IMR-90 (cell line): ENCODE measurements around the gene ARMC8. TPM values are rescaled to one million over a fixed set of nuclear protein-coding genes. Genes with fewer than 3 reads are reported as not detected.

Experiments used
- ATAC-seq: fragments of 200-7000 bp; cut with Tn5 transposase; 2 replicates; pipeline ENCODE4 v1.9.1; 2020; ENCODE audit warnings: low read depth, mild to moderate bottlenecking, moderate library complexity
- BruUV-seq: library from RNA; stranded (reverse); fragments of 400-500 nt; replicated peaks from 2 replicates; lab custom pipeline; 2021; lab: Mats Ljungman, UMichigan
- CTCF ChIA-PET: fragments of 300-600 bp; formaldehyde crosslinking; extraction: SDS; loops from one replicate; lab custom pipeline; 2021; ENCODE audit warnings: antibody characterized with exemption; lab: Yijun Ruan, JAX
- POLR2A ChIA-PET: fragments of 300-600 bp; sonication (Branson Sonifier 250); formaldehyde crosslinking; loops from one replicate; lab custom pipeline; 2022; ENCODE audit warnings: antibody characterized with exemption; ENCODE audit not compliant: unreplicated experiment; lab: Charles Lee
- DNase-seq: peaks from one replicate; pipeline ENCODE4 v3.0.0; 2013
- H2AFZ ChIP-seq: replicated peaks from 2 replicates; pipeline ENCODE3; 2013; ENCODE audit warnings: low read length, mild to moderate bottlenecking; ENCODE audit not compliant: poor library complexity
- H2AK5ac ChIP-seq: 2 replicates; pipeline ENCODE4 v1.6.1; 2013; ENCODE audit warnings: low read depth, low read length, inconsistent platforms
- H2AK9ac ChIP-seq: replicated peaks from 2 replicates; pipeline ENCODE3; 2013; ENCODE audit warnings: mild to moderate bottlenecking, low read depth, low read length, moderate library complexity; ENCODE audit not compliant: poor library complexity
- H2BK120ac ChIP-seq: 2 replicates; pipeline ENCODE4 v1.6.1; 2013; ENCODE audit warnings: low read depth, low read length, inconsistent platforms
- H2BK15ac ChIP-seq: 3 replicates; pipeline ENCODE4 v1.6.1; 2013; ENCODE audit warnings: low read depth, low read length, inconsistent platforms
- H2BK20ac ChIP-seq: 2 replicates; pipeline ENCODE4 v1.6.1; 2013; ENCODE audit warnings: low read depth, mild to moderate bottlenecking, inconsistent platforms, low read length, moderate library complexity
- H2BK5ac ChIP-seq: 2 replicates; pipeline ENCODE4 v1.6.1; 2013; ENCODE audit warnings: mild to moderate bottlenecking, low read depth, low read length, inconsistent platforms; ENCODE audit not compliant: poor library complexity, severe bottlenecking
- H3K14ac ChIP-seq: replicated peaks from 2 replicates; pipeline ENCODE4 v1.6.1; 2013; ENCODE audit warnings: low read depth, low read length, inconsistent platforms
- H3K18ac ChIP-seq: 2 replicates; pipeline ENCODE4 v1.6.1; 2013; ENCODE audit warnings: low read depth, low read length, control low read depth
- H3K23ac ChIP-seq: 2 replicates; pipeline ENCODE4 v1.6.1; 2013; ENCODE audit warnings: low read depth, low read length, inconsistent platforms
- H3K27ac ChIP-seq: 2 replicates; pipeline ENCODE4 v1.5.1; 2013; ENCODE audit warnings: mild to moderate bottlenecking, control low read depth, low read length; ENCODE audit not compliant: insufficient read depth
- H3K27me3 ChIP-seq: 2 replicates; pipeline ENCODE4 v1.6.1; 2013; ENCODE audit warnings: low read length; ENCODE audit not compliant: control insufficient read depth, insufficient read depth
- H3K36me3 ChIP-seq: 2 replicates; pipeline ENCODE4 v1.6.1; 2013; ENCODE audit warnings: low read length, mixed read lengths; ENCODE audit not compliant: control insufficient read depth, insufficient read depth
- H3K4ac ChIP-seq: 2 replicates; pipeline ENCODE4 v1.6.1; 2013; ENCODE audit warnings: low read depth, low read length, inconsistent platforms
- H3K4me1 ChIP-seq: 2 replicates; pipeline ENCODE4 v1.6.1; 2013; ENCODE audit warnings: low read length, mixed read lengths; ENCODE audit not compliant: control insufficient read depth, insufficient read depth
- H3K4me2 ChIP-seq: 2 replicates; pipeline ENCODE4 v1.6.1; 2013; ENCODE audit warnings: low read depth, mild to moderate bottlenecking, control low read depth, low read length, moderate library complexity
- H3K4me3 ChIP-seq: 2 replicates; pipeline ENCODE4 v1.5.1; 2013; ENCODE audit warnings: low read depth, mild to moderate bottlenecking, control low read depth, low read length, moderate library complexity; ENCODE audit not compliant: insufficient read depth
- H3K56ac ChIP-seq: 2 replicates; pipeline ENCODE4 v1.6.1; 2013; ENCODE audit warnings: low read length, inconsistent platforms; ENCODE audit not compliant: insufficient read depth; ENCODE audit errors: extremely low read depth
- H3K79me1 ChIP-seq, 2 experiments: 2 replicates each; pipeline ENCODE4 v1.6.1; 2013; ENCODE audit warnings: low read length in 2 of 2, inconsistent platforms in 1 of 2, low read depth in 1 of 2
- H3K9ac ChIP-seq: 2 replicates; pipeline ENCODE4 v1.6.1; 2013; ENCODE audit warnings: low read depth, low read length, control low read depth
- H3K9me1 ChIP-seq: 2 replicates; pipeline ENCODE4 v1.6.1; 2013; ENCODE audit warnings: low read length, inconsistent platforms; ENCODE audit not compliant: insufficient read depth
- H3K9me3 ChIP-seq: 2 replicates; pipeline ENCODE4 v1.6.1; 2013; ENCODE audit warnings: low read length; ENCODE audit not compliant: control insufficient read depth, insufficient read depth
- H4K20me1 ChIP-seq: 2 replicates; pipeline ENCODE4 v1.6.1; 2013; ENCODE audit warnings: low read length, inconsistent platforms; ENCODE audit not compliant: insufficient read depth
- H4K5ac ChIP-seq: 2 replicates; pipeline ENCODE4 v1.6.1; 2013; ENCODE audit warnings: mild to moderate bottlenecking, low read depth, low read length, control low read depth
- H4K8ac ChIP-seq, 2 experiments: 2 replicates each; pipeline ENCODE4 v1.6.1; 2013; ENCODE audit warnings: low read depth in 2 of 2, low read length in 2 of 2, control low read depth in 1 of 2, inconsistent platforms in 1 of 2
- H4K91ac ChIP-seq: 2 replicates; pipeline ENCODE4 v1.6.1; 2013; ENCODE audit warnings: low read depth, low read length, inconsistent platforms; ENCODE audit not compliant: insufficient read depth
- BHLHE40 ChIP-seq: fragments of 150-350 bp; IDR thresholded peaks from 2 replicates; pipeline ENCODE4 v1.6.1; 2016; ENCODE audit warnings: mild to moderate bottlenecking, low read depth, low read length
- CEBPB ChIP-seq: IDR thresholded peaks from 2 replicates; pipeline ENCODE4 v1.6.1; 2012; ENCODE audit warnings: low read depth, low read length, improper control_type of control experiment
- CHD1 ChIP-seq: IDR thresholded peaks from 2 replicates; pipeline ENCODE4 v1.6.1; 2012; ENCODE audit warnings: low read depth, low read length, improper control_type of control experiment
- FOS ChIP-seq: fragments of 150-350 bp; IDR thresholded peaks from 2 replicates; pipeline ENCODE4 v1.6.1; 2016; ENCODE audit warnings: low read depth, low read length
- MAFK ChIP-seq: IDR thresholded peaks from 2 replicates; pipeline ENCODE4 v1.6.1; 2012; ENCODE audit warnings: low read depth, low read length, improper control_type of control experiment
- MAZ ChIP-seq: IDR thresholded peaks from 2 replicates; pipeline ENCODE4 v1.6.1; 2012; ENCODE audit warnings: low read depth, mild to moderate bottlenecking, low read length, improper control_type of control experiment, moderate library complexity, borderline replicate concordance
- MXI1 ChIP-seq: IDR thresholded peaks from 2 replicates; pipeline ENCODE4 v1.6.1; 2012; ENCODE audit warnings: low read depth, mild to moderate bottlenecking, low read length, moderate library complexity, borderline replicate concordance
- NFE2L2 ChIP-seq: fragments of 150-350 bp; IDR thresholded peaks from 2 replicates; pipeline ENCODE4 v1.6.1; 2016; ENCODE audit warnings: low read depth, mild to moderate bottlenecking, low read length
- RAD21 ChIP-seq: IDR thresholded peaks from 2 replicates; pipeline ENCODE4 v1.6.1; 2012; ENCODE audit warnings: low read length, improper control_type of control experiment
- RCOR1 ChIP-seq: IDR thresholded peaks from 2 replicates; pipeline ENCODE4 v1.6.1; 2012; ENCODE audit warnings: mild to moderate bottlenecking, low read length, improper control_type of control experiment; ENCODE audit not compliant: insufficient replicate concordance
- RFX5 ChIP-seq: IDR thresholded peaks from 2 replicates; pipeline ENCODE4 v1.8.0; 2012; ENCODE audit warnings: low read depth, mild to moderate bottlenecking, low read length, moderate library complexity
- SMC3 ChIP-seq: fragments of 150-350 bp; IDR thresholded peaks from 2 replicates; pipeline ENCODE4 v1.6.1; 2016; ENCODE audit warnings: low read depth, mild to moderate bottlenecking, antibody characterized with exemption, low read length, moderate library complexity
- WGBS, 2 experiments: methylation state at CpG; one replicate each; pipeline versions ENCODE4 v1.1.5 to v1.1.7; 2013; ENCODE audit warnings: missing lambda C conversion rate in 2 of 2; ENCODE audit not compliant: insufficient read length in 1 of 2; ENCODE audit errors: extremely low coverage in 2 of 2; 5-methylcytosine and 5-hydroxymethylcytosine counted together
- dilution Hi-C: fragments of 300-500 bp; cut with HindIII; formaldehyde crosslinking; loops from one replicate; pipeline ENCODE4 v1.14.3; 2018; ENCODE audit warnings: low sequenced_read_pairs; ENCODE audit not compliant: unreplicated experiment
- in situ Hi-C: fragments of 300-500 bp; cut with MboI; formaldehyde crosslinking; loops from 3 replicates; pipeline ENCODE4 v1.14.3; 2019; ENCODE audit warnings: low sequenced_read_pairs, inconsistent platforms, mixed read lengths
- intact Hi-C: fragments of 100-400 bp; cut with micrococcal nuclease; formaldehyde crosslinking; loops from 2 replicates; pipeline ENCODE4 v1.10.0; 2022
- polyA plus RNA-seq, 3 experiments: library from polyadenylated mRNA; depleted of rRNA; stranded (reverse); fragments of >200 nt; gene quantifications; 2 replicates each; pipeline ENCODE4 v1.2.3, GENCODE V29; 2012; ENCODE audit warnings: low replicate concordance in 1 of 3
- total RNA-seq: library from RNA; depleted of rRNA; stranded (reverse); fragments of >200 nt; gene quantifications from 2 replicates; pipeline ENCODE4 v1.2.3, GENCODE V29; 2012
- TF ChIP-seq, protein P1 (sequence below): fragments of 150-350 bp; IDR thresholded peaks from 2 replicates; pipeline ENCODE4 v1.6.1; 2017; ENCODE audit warnings: mild to moderate bottlenecking, antibody characterized with exemption, low read length, low read depth
- TF ChIP-seq, protein P2 (sequence below): fragments of 150-350 bp; IDR thresholded peaks from 2 replicates; pipeline ENCODE4 v1.6.1; 2016; ENCODE audit warnings: low read depth, mild to moderate bottlenecking, low read length, moderate library complexity, borderline replicate concordance
- TF ChIP-seq, protein P3 (sequence below): conservative IDR thresholded peaks from 2 replicates; pipeline ENCODE4 v1.5.1; 2012; ENCODE audit warnings: mild to moderate bottlenecking, low read depth, low read length, improper control_type of control experiment

The ARMC8 gene
- total and polyA plus RNA-seq, 2 of the 4 experiments (the other 2 are of a cell fraction), result 39.1 to 75.1 TPM

DNA sequence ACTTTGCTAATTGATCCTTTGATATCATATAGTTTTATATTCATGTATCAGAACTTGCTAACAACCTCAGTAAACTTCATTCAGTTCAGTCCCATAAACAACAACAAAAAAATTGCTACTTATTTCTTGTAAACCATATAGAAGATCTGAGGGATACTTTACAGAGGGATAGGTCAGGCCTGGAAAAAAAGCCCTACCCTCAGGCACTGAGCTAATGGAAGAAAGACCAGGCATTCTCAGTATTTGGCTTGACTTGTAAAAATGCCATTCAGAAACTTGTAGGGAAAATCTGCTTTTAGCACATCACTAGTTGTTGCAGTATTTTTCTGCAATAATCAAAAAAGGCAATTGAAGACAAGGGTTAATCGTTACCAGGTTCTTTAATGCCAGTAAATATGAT lies 33.1 kb downstream of the ARMC8 start:
- TF ChIP-seq, protein P1, sequence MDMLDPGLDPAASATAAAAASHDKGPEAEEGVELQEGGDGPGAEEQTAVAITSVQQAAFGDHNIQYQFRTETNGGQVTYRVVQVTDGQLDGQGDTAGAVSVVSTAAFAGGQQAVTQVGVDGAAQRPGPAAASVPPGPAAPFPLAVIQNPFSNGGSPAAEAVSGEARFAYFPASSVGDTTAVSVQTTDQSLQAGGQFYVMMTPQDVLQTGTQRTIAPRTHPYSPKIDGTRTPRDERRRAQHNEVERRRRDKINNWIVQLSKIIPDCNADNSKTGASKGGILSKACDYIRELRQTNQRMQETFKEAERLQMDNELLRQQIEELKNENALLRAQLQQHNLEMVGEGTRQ, result no peak
- TF ChIP-seq NFE2L2 (no peak), FOS (no peak), MAZ (no peak), CHD1 (no peak), MXI1 (no peak), CEBPB (no peak), BHLHE40 (no peak), SMC3 (no peak), RAD21 (no peak), RCOR1 (no peak), RFX5 (no peak), MAFK (no peak)
- TF ChIP-seq, protein P2, sequence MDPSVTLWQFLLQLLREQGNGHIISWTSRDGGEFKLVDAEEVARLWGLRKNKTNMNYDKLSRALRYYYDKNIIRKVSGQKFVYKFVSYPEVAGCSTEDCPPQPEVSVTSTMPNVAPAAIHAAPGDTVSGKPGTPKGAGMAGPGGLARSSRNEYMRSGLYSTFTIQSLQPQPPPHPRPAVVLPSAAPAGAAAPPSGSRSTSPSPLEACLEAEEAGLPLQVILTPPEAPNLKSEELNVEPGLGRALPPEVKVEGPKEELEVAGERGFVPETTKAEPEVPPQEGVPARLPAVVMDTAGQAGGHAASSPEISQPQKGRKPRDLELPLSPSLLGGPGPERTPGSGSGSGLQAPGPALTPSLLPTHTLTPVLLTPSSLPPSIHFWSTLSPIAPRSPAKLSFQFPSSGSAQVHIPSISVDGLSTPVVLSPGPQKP, result no peak
- TF ChIP-seq, protein P3, sequence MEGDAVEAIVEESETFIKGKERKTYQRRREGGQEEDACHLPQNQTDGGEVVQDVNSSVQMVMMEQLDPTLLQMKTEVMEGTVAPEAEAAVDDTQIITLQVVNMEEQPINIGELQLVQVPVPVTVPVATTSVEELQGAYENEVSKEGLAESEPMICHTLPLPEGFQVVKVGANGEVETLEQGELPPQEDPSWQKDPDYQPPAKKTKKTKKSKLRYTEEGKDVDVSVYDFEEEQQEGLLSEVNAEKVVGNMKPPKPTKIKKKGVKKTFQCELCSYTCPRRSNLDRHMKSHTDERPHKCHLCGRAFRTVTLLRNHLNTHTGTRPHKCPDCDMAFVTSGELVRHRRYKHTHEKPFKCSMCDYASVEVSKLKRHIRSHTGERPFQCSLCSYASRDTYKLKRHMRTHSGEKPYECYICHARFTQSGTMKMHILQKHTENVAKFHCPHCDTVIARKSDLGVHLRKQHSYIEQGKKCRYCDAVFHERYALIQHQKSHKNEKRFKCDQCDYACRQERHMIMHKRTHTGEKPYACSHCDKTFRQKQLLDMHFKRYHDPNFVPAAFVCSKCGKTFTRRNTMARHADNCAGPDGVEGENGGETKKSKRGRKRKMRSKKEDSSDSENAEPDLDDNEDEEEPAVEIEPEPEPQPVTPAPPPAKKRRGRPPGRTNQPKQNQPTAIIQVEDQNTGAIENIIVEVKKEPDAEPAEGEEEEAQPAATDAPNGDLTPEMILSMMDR, result no peak
- H3K9ac ChIP-seq, result no peak overlapping the region
- no peak overlapping the region for H3K18ac ChIP-seq
- DNase-seq, result no peak
- peaks cover 14 to 17% of the 10 kb centered on the region in 2 experiments for H3K79me1 ChIP-seq
- H2BK5ac ChIP-seq, result no peak overlapping the region
- dilution Hi-C loops (no loop called here), in situ Hi-C loops (no loop called here), intact Hi-C loops (loop anchor here (5.0 kb wide), 1 partner anchor 33 kb away; the partner anchor contains the start of gene ARMC8)
- ChIA-PET POLR2A (no interaction called here), CTCF (interaction anchor here (0.5 to 1.5 kb wide), 2 partner anchors 10 to 89 kb away, joined by 3 to 4 read pairs; no protein-coding TSS in a partner anchor)
- no peak overlapping the region for H2AK5ac ChIP-seq
- no peaks in the 10 kb centered on the region for H3K27me3 ChIP-seq
- H3K56ac ChIP-seq, result no peak overlapping the region
- H2BK15ac ChIP-seq, result no peak overlapping the region
- peaks cover 3% of the 10 kb centered on the region; the same call in 1 of the 2 replicates for H4K20me1 ChIP-seq
- H4K91ac ChIP-seq, result no peak overlapping the region
- WGBS, 2 experiments, result no CpG with 5 or more reads among the region's 1 CpG
- H3K4ac ChIP-seq, result no peak overlapping the region
- H3K4me1 ChIP-seq, result 0 out of 2 replicates have a peak, but pooled peaks cover 2% of the 10 kb centered on the region
- H3K4me3 ChIP-seq, result no peak overlapping the region
- H2BK120ac ChIP-seq, result no peak overlapping the region
- no peak overlapping the region for H3K14ac ChIP-seq
- H3K4me2 ChIP-seq, result no peak overlapping the region
- H4K8ac ChIP-seq, result no peak overlapping the region
- H2AK9ac ChIP-seq, result no peak overlapping the region
- no TSS peak for BruUV-seq
- no peak for ATAC-seq
- no peak overlapping the region for H2AFZ ChIP-seq
- H3K27ac ChIP-seq, result no peak overlapping the region
- H3K9me3 ChIP-seq, result no peaks in the 10 kb centered on the region
- no peak overlapping the region for H4K5ac ChIP-seq
- no peak overlapping the region for H3K23ac ChIP-seq
- peaks cover 11% of the 10 kb centered on the region for H3K36me3 ChIP-seq
- H2BK20ac ChIP-seq, result no peak overlapping the region
- no peaks in the 10 kb centered on the region for H3K9me1 ChIP-seq
